Activated CD8-positive, alpha-beta T cell treated with anti-CD3 and anti-CD28 coated beads for 36 hours (primary cell): Measurements from ENCODE around the gene THAP3. TPM values are rescaled to one million over a fixed set of nuclear protein-coding genes. Genes with fewer than 3 reads are reported as not detected.
"Not testable (repeated sequence)": the region's sequence is repeated elsewhere in the genome, so short reads cannot be mapped to it uniquely, and the experiment has no call there.

Source experiments
- ATAC-seq: fragments of 200-7000 bp; cut with Tn5 transposase; one replicate; pipeline ENCODE4 v1.10.0; 2021; ENCODE audit warnings: mild to moderate bottlenecking, moderate library complexity
- CTCF ChIA-PET: fragments of 350-600 bp; sonication (Branson Sonifier 250); formaldehyde crosslinking; loops from one replicate; lab custom pipeline; 2021; ENCODE audit warnings: antibody characterized with exemption; lab: Charles Lee
- POLR2A ChIA-PET: fragments of 350-600 bp; sonication (Branson Sonifier 250); formaldehyde crosslinking; loops from one replicate; lab custom pipeline; 2021; ENCODE audit warnings: antibody characterized with exemption; lab: Charles Lee
- DNase-seq: peaks from one replicate; pipeline ENCODE4 v3.0.0-alpha.2; 2020
- H3K27ac Mint-ChIP-seq: one replicate; pipeline ENCODE4 v1.8.0; 2021; ENCODE audit warnings: mild to moderate bottlenecking, mixed read lengths
- H3K27me3 Mint-ChIP-seq: one replicate; pipeline ENCODE4 v1.8.0; 2021; ENCODE audit warnings: mixed read lengths
- H3K36me3 Mint-ChIP-seq: one replicate; pipeline ENCODE4 v1.8.0; 2021; ENCODE audit warnings: low read depth, mixed read lengths
- H3K4me1 Mint-ChIP-seq: one replicate; pipeline ENCODE4 v1.8.0; 2021; ENCODE audit warnings: low read depth, mixed read lengths
- H3K4me3 Mint-ChIP-seq: one replicate; pipeline ENCODE4 v1.8.0; 2021; ENCODE audit warnings: mild to moderate bottlenecking, moderate library complexity, mixed read lengths
- H3K9me3 Mint-ChIP-seq: one replicate; pipeline ENCODE4 v1.8.0; 2021; ENCODE audit warnings: mixed read lengths
- intact Hi-C: fragments of 100-400 bp; cut with micrococcal nuclease; formaldehyde crosslinking; loops from one replicate; pipeline ENCODE4 v1.10.0; 2022
- total RNA-seq, 2 experiments: library from RNA; stranded (reverse); gene quantifications; one replicate each; pipeline ENCODE4 v1.2.3, GENCODE V29; 2021
- TF ChIP-seq, protein P1 (sequence below): fragments of 200-600 bp; IDR thresholded peaks from one replicate; pipeline ENCODE4 v1.8.0; 2022; ENCODE audit warnings: antibody characterized with exemption, mild to moderate bottlenecking

The THAP3 gene
- total RNA-seq, 2 experiments from 2014 or later = 19.0 to 24.5 TPM

- Mint-ChIP-seq H3K27me3 (no peaks in the 10 kb centered on the region), H3K4me1 (no peaks in the 10 kb centered on the region), H3K36me3 (peaks cover 23% of the 10 kb centered on the region), H3K9me3 (no peaks in the 10 kb centered on the region), H3K4me3 (no peak overlapping the region), H3K27ac (no peak overlapping the region)
- TF ChIP-seq, protein P1, sequence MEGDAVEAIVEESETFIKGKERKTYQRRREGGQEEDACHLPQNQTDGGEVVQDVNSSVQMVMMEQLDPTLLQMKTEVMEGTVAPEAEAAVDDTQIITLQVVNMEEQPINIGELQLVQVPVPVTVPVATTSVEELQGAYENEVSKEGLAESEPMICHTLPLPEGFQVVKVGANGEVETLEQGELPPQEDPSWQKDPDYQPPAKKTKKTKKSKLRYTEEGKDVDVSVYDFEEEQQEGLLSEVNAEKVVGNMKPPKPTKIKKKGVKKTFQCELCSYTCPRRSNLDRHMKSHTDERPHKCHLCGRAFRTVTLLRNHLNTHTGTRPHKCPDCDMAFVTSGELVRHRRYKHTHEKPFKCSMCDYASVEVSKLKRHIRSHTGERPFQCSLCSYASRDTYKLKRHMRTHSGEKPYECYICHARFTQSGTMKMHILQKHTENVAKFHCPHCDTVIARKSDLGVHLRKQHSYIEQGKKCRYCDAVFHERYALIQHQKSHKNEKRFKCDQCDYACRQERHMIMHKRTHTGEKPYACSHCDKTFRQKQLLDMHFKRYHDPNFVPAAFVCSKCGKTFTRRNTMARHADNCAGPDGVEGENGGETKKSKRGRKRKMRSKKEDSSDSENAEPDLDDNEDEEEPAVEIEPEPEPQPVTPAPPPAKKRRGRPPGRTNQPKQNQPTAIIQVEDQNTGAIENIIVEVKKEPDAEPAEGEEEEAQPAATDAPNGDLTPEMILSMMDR = no peak
- intact Hi-C loops = no loop called here
- CTCF ChIA-PET = interaction anchor here (1.2 to 2.1 kb wide), 2 partner anchors 11 to 35 kb away, joined by 7 to 9 read pairs; no protein-coding TSS in a partner anchor
- DNase-seq (no peak), ATAC-seq (no peak)
- POLR2A ChIA-PET = interaction anchor here (0.6 to 1.1 kb wide), 3 partner anchors 9 to 34 kb away, joined by 3 to 4 read pairs (median 3); no protein-coding TSS in a partner anchor
These were observed 10.7 kb downstream of the THAP3 start for GRCh38 chr1:6635161-6635909.

DNA sequence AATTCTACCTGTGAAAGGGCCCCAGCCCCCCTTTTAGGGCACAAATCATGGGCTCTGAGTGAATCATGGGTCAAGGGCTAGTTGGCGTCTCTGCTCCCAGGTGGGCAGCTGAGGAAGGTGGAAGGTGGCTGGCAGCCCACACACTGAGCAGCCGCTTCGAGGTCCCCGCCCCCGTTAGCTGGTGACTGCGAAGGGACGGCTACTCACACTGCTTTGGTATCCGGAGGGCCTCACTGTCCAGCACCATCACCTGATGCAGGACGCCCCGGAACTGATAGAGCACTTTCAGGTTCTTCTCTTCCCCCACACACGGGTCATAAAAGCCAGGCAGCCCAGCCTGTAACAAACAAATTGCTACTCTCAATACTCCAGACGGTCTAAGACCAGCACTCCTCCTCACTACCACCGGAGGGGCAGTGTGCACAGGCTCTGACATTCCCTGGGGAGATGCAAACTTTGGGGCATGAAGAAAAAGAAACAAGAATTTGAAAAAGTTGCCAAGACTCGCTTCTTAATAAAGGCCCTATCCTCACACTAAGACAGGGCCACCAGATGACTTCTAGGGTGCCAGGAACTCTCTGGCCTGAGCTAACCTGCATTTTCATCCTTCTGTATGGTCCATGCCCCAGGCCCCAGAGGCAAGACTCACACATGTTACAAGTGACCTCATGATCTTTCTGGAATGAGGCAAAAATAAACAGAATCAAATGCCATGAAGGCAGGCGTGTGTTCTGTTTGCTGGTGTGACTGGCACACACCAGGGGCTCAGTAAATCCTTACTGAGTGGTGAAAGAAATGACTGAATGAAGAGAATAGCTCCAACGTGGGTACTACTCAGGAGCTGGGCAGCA lies 11.5 kb downstream of the THAP3 start:
- intact Hi-C loops = no loop called here
- peaks cover 23% of the 10 kb centered on the region for H3K36me3 Mint-ChIP-seq
- ChIA-PET POLR2A (no interaction called here), CTCF (interaction anchor here (0.6 to 2.2 kb wide), 2 partner anchors 11 to 1266 kb away, joined by 3 to 11 read pairs; no protein-coding TSS in a partner anchor)
- H3K4me3 Mint-ChIP-seq = no peak overlapping the region
- DNase-seq (no peak), ATAC-seq (no peak)
- TF ChIP-seq, protein P1 = no peak
- no peaks in the 10 kb centered on the region for H3K4me1 Mint-ChIP-seq
- no peak overlapping the region for H3K27ac Mint-ChIP-seq
- no peaks in the 10 kb centered on the region for H3K9me3 Mint-ChIP-seq
- no peaks in the 10 kb centered on the region for H3K27me3 Mint-ChIP-seq

DNA sequence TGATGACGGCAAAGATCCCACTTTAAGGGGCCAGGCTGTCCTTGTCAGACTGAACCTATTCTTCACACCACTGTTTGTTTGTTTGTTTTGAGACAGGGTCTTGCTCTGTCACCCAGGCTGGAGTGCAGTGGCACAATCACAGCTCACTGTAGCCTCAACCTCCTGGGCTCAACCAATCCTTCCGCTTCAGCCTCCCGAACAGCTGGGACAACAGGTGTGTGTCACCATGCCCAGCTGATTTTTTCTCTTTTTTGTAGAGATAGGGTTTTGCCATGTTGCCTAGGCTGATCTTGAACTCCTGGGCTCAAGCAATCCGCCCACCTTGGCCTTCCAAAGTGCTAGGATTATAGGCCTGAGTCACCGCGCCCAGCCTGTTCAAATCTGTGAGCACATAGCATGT lies 12.1 kb downstream of the THAP3 start:
- H3K4me3 Mint-ChIP-seq, H3K4me1 Mint-ChIP-seq, DNase-seq, H3K9me3 Mint-ChIP-seq, H3K27ac Mint-ChIP-seq, H3K27me3 Mint-ChIP-seq, ATAC-seq, intact Hi-C loops, POLR2A ChIA-PET: not testable (repeated sequence)
- H3K36me3 Mint-ChIP-seq = peaks cover 23% of the 10 kb centered on the region
- CTCF ChIA-PET = interaction anchor here (0.6 to 2.2 kb wide), 2 partner anchors 10 to 1267 kb away, joined by 3 to 11 read pairs; no protein-coding TSS in a partner anchor

DNA sequence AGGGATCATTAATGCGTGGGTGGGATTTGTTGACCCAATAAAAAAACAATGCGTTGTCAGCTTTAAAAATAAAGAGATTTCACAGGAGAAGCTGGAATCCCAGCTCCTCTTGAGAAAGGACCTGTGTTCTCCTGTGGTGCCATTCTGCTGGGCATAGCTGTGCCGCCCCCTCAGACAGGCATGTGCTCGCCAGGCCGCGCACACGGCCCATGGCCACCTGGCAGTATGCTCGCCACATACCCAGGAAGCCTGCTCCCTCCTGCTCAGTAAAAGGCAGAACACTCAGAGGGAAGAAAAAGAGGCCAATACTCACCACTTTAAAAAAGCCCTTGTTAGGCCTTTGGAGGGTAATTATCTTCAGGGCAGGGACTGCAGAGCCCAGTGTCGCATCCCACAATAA lies 13.1 kb downstream of the THAP3 start:
- Mint-ChIP-seq H3K27me3 (no peaks in the 10 kb centered on the region), H3K27ac (no peak overlapping the region), H3K4me3 (no peak overlapping the region), H3K4me1 (no peaks in the 10 kb centered on the region), H3K9me3 (no peaks in the 10 kb centered on the region), H3K36me3 (peaks cover 23% of the 10 kb centered on the region)
- POLR2A ChIA-PET = no interaction called here
- TF ChIP-seq, protein P1 = no peak
- intact Hi-C loops = no loop called here
- ATAC-seq = no peak
- no peak for DNase-seq
- CTCF ChIA-PET = interaction anchor here (2.2 kb wide), 1 partner anchor 9 kb away, joined by 11 read pairs; no protein-coding TSS in a partner anchor

DNA sequence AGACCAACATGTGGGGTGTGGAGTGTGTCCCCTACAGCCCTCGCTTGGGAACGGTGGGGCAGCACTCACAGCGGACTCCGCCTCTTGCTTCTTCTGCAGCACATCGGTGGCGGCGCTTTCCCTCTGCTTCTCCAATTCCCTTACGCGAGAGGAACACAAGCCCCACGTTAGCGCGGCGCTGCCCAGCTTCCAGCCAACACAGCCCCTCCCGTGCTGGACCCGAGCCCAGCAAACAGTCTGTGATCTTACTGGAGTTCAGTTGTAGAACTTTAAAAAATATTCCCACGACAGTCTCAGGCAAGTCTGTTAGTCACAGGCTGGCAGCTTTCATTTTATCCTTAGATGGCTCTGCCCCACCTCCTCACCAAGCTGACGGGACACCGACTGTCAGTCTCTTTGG lies 13.6 kb downstream of the THAP3 start:
- Mint-ChIP-seq H3K4me1 (no peaks in the 10 kb centered on the region), H3K27ac (no peak overlapping the region), H3K27me3 (no peaks in the 10 kb centered on the region), H3K9me3 (no peaks in the 10 kb centered on the region), H3K4me3 (no peak overlapping the region), H3K36me3 (peaks cover 22% of the 10 kb centered on the region)
- ATAC-seq (no peak), DNase-seq (no peak)
- POLR2A ChIA-PET = no interaction called here
- CTCF ChIA-PET = interaction anchor here (2.2 kb wide), 1 partner anchor 9 kb away, joined by 11 read pairs; no protein-coding TSS in a partner anchor
- TF ChIP-seq, protein P1 = no peak
- intact Hi-C loops = no loop called here

GRCh38 chr1:6640867-6641266 lies 16.2 kb downstream of the THAP3 start:
- H3K27me3 Mint-ChIP-seq, intact Hi-C loops, POLR2A ChIA-PET, H3K4me3 Mint-ChIP-seq, ATAC-seq, DNase-seq, H3K27ac Mint-ChIP-seq, H3K4me1 Mint-ChIP-seq, H3K9me3 Mint-ChIP-seq: not testable (repeated sequence)
- peaks cover 30% of the 10 kb centered on the region for H3K36me3 Mint-ChIP-seq
- CTCF ChIA-PET = interaction anchor here (1.2 kb wide), 1 partner anchor 11 kb away, joined by 3 read pairs; no protein-coding TSS in a partner anchor
